SK-N-SH (cell line): ENCODE results near the gene DCLK1. TPM values are rescaled to one million over a fixed set of nuclear protein-coding genes. Genes with fewer than 3 reads are reported as not detected.

Experiments used
- CTCF ChIA-PET: fragments of 300-600, 350-600 bp; formaldehyde crosslinking; extraction: SDS; loops from one replicate; lab custom pipeline; 2021; lab: Yijun Ruan, JAX
- POLR2A ChIA-PET: fragments of 350-600 bp; sonication (Branson Sonifier 250); formaldehyde crosslinking; extraction: SDS; loops from one replicate; lab custom pipeline; 2020; ENCODE audit warnings: antibody characterized with exemption, inconsistent platforms; lab: Yijun Ruan, JAX
- DNase-seq: peaks from one replicate; pipeline ENCODE4 v3.0.0; 2012
- H2AFZ ChIP-seq: fragments of 200-600 bp; sonication (generic); 2 replicates; pipeline ENCODE4 v1.8.1; 2016; ENCODE audit warnings: antibody characterized with exemption, mild to moderate bottlenecking, low read depth
- H3F3A ChIP-seq: fragments of 200-600 bp; sonication (generic); replicated peaks from 2 replicates; pipeline ENCODE3; 2016; ENCODE audit warnings: antibody characterized with exemption, mild to moderate bottlenecking; ENCODE audit not compliant: insufficient read depth
- H3K27ac ChIP-seq, 2 experiments: fragments of 200-500 bp in 1 of 2; fragments of 200-600 bp in 1 of 2; sonication (Bioruptor generic) in 1 of 2; sonication (generic), shearing (Covaris generic) in 1 of 2; 2 replicates each; pipeline versions ENCODE4 v1.5.1 to v1.6.1; 2014 to 2016; ENCODE audit warnings: low read depth in 2 of 2, inconsistent platforms in 1 of 2, low read length in 1 of 2, mild to moderate bottlenecking in 1 of 2, mixed read lengths in 1 of 2
- H3K27me3 ChIP-seq: fragments of 200-600 bp; sonication (generic), shearing (Covaris generic); 2 replicates; pipeline ENCODE4 v1.6.1; 2016; ENCODE audit warnings: mixed run types; ENCODE audit not compliant: insufficient read depth
- H3K36me3 ChIP-seq, 2 experiments: fragments of 200-500 bp in 1 of 2; fragments of 200-600 bp in 1 of 2; sonication (Bioruptor generic) in 1 of 2; sonication (generic) in 1 of 2; replicated peaks in 1 of 2; 2 replicates each; pipeline versions ENCODE3 to v1.5.1; 2014 to 2016; ENCODE audit warnings: low read length in 1 of 2, mild to moderate bottlenecking in 1 of 2; ENCODE audit not compliant: insufficient read depth in 2 of 2, control insufficient read depth in 1 of 2
- H3K4me1 ChIP-seq, 2 experiments: fragments of 200-500 bp in 1 of 2; fragments of 200-600 bp in 1 of 2; sonication (Bioruptor generic) in 1 of 2; sonication (generic), shearing (Covaris generic) in 1 of 2; 2 replicates each; pipeline versions ENCODE4 v1.5.1 to v1.6.1; 2014 to 2016; ENCODE audit warnings: low read depth in 1 of 2, low read length in 1 of 2, mixed run types in 1 of 2; ENCODE audit not compliant: insufficient read depth in 2 of 2, control insufficient read depth in 1 of 2
- H3K4me2 ChIP-seq: fragments of 200-600 bp; sonication (generic), shearing (Covaris generic); 2 replicates; pipeline ENCODE4 v1.6.1; 2017; ENCODE audit warnings: mixed run types
- H3K4me3 ChIP-seq, 2 experiments: fragments of 200-500 bp in 1 of 2; fragments of 200-600 bp in 1 of 2; sonication (Bioruptor generic) in 1 of 2; sonication (generic), shearing (Covaris generic) in 1 of 2; 2 replicates each; pipeline versions ENCODE4 v1.5.1 to v1.8.1; 2014 to 2016; ENCODE audit warnings: low read depth in 2 of 2, inconsistent platforms in 1 of 2, low read length in 1 of 2, mild to moderate bottlenecking in 1 of 2, mixed read lengths in 1 of 2, moderate library complexity in 1 of 2
- H3K79me2 ChIP-seq: fragments of 200-600 bp; sonication (generic); 2 replicates; pipeline ENCODE4 v1.8.1; 2017; ENCODE audit warnings: mild to moderate bottlenecking; ENCODE audit not compliant: insufficient read depth
- H3K9ac ChIP-seq: fragments of 200-600 bp; sonication (generic); 2 replicates; pipeline ENCODE4 v1.6.1; 2017; ENCODE audit warnings: mixed run types
- H3K9me2 ChIP-seq: fragments of 200-600 bp; sonication (generic); 2 replicates; pipeline ENCODE4 v1.6.1; 2017; ENCODE audit warnings: mixed run types
- H3K9me3 ChIP-seq: fragments of 200-600 bp; sonication (generic); 2 replicates; pipeline ENCODE4 v1.6.1; 2017; ENCODE audit warnings: mixed run types, mild to moderate bottlenecking, moderate library complexity
- H4K20me1 ChIP-seq: fragments of 200-600 bp; sonication (generic); 2 replicates; pipeline ENCODE4 v1.6.1; 2017; ENCODE audit warnings: mild to moderate bottlenecking, mixed run types; ENCODE audit not compliant: insufficient read depth
- ELF1 ChIP-seq: IDR thresholded peaks from 2 replicates; pipeline ENCODE4 v1.4.0; 2012
- EP300 ChIP-seq, 2 experiments: IDR thresholded peaks; 2 replicates each; pipeline versions ENCODE4 v1.4.0 to v1.6.1; 2012; ENCODE audit warnings: borderline replicate concordance in 1 of 2, low read depth in 1 of 2, low read length in 1 of 2
- EZH2phosphoT487 ChIP-seq: fragments of 200-600 bp; sonication (generic); IDR thresholded peaks from 2 replicates; pipeline ENCODE4 v1.6.1; 2017; ENCODE audit warnings: low read depth, mixed run types, mild to moderate bottlenecking, antibody characterized with exemption, moderate library complexity, borderline replicate concordance
- FOSL2 ChIP-seq: IDR thresholded peaks from 2 replicates; pipeline ENCODE4 v1.4.0; 2012; ENCODE audit warnings: low read depth, mild to moderate bottlenecking, moderate library complexity, borderline replicate concordance
- FOXM1 ChIP-seq: IDR thresholded peaks from 2 replicates; pipeline ENCODE4 v1.4.0; 2012; ENCODE audit warnings: low read depth, mild to moderate bottlenecking
- IRF3 ChIP-seq: fragments of 150-350 bp; IDR thresholded peaks from 2 replicates; pipeline ENCODE4 v1.6.1; 2016; ENCODE audit warnings: mild to moderate bottlenecking, low read depth, low read length
- JUND ChIP-seq: IDR thresholded peaks from 2 replicates; pipeline ENCODE4 v1.4.0; 2012
- NRF1 ChIP-seq: IDR thresholded peaks from 2 replicates; pipeline ENCODE4 v1.6.1; 2012; ENCODE audit warnings: low read depth, mild to moderate bottlenecking, low read length
- PBX3 ChIP-seq: IDR thresholded peaks from 2 replicates; pipeline ENCODE4; 2012
- POLR2AphosphoS5 ChIP-seq: IDR thresholded peaks from 2 replicates; pipeline ENCODE4 v1.6.1; 2012; ENCODE audit warnings: low read depth, low read length
- RCOR1 ChIP-seq: fragments of 150-350 bp; IDR thresholded peaks from 2 replicates; pipeline ENCODE4 v1.6.1; 2017; ENCODE audit warnings: antibody characterized with exemption, low read length
- RFX5 ChIP-seq: IDR thresholded peaks from 2 replicates; pipeline ENCODE4 v1.6.1; 2012; ENCODE audit warnings: mild to moderate bottlenecking, improper control_type of control experiment, low read length
- SIN3A ChIP-seq: IDR thresholded peaks from 2 replicates; pipeline ENCODE4 v1.6.1; 2012; ENCODE audit warnings: low read depth, mild to moderate bottlenecking, low read length, moderate library complexity, borderline replicate concordance
- TAF1 ChIP-seq: IDR thresholded peaks from 2 replicates; pipeline ENCODE4 v1.6.1; 2012; ENCODE audit warnings: low read depth, mild to moderate bottlenecking, low read length, moderate library complexity, borderline replicate concordance
- TEAD4 ChIP-seq: IDR thresholded peaks from 2 replicates; pipeline ENCODE4 v1.4.0; 2012; ENCODE audit warnings: mild to moderate bottlenecking, borderline replicate concordance; ENCODE audit not compliant: insufficient read depth
- WGBS: methylation state at CpG from one replicate; pipeline ENCODE4 v1.1.6; 2017; ENCODE audit warnings: low lambda C conversion rate; 5-methylcytosine and 5-hydroxymethylcytosine counted together
- polyA plus RNA-seq, 3 experiments: library from polyadenylated mRNA; depleted of rRNA; stranded (reverse); fragments of >200 nt; gene quantifications; 2 replicates each; pipeline ENCODE4 v1.2.3, GENCODE V29; 2012
- TF ChIP-seq, protein P1 (sequence below): fragments of 200-600 bp; sonication (generic); IDR thresholded peaks from 2 replicates; pipeline ENCODE4 v1.6.1; 2017; ENCODE audit warnings: antibody characterized with exemption, mild to moderate bottlenecking, moderate library complexity

DCLK1 gene
- polyA plus RNA-seq, 1 of the 3 experiments (the other 2 are of a cell fraction): 1.1 TPM

GRCh38 chr13:36108342-36108741 is 22.8 kb downstream of the DCLK1 start:
- POLR2A ChIA-PET: no interaction called here
- Histone ChIP-seq H3K4me2 (no peak overlapping the region), H3K9me2 (no peaks in the 10 kb centered on the region; the same call in 1 of the 2 replicates), H3K9ac (no peak overlapping the region), H3K4me1 (no peaks in the 10 kb centered on the region; a peak in 1 of 4 replicates), H3K9me3 (no peaks in the 10 kb centered on the region), H3K4me3 (no peak overlapping the region), H3F3A (peaks cover 8% of the 10 kb centered on the region), H3K36me3 (peaks cover 0 to 21% of the 10 kb centered on the region in 2 experiments)
- CTCF ChIA-PET: interaction anchor here (0.7 to 1.8 kb wide), 2 partner anchors 23 to 129 kb away, joined by 3 to 7 read pairs; no protein-coding TSS in a partner anchor
- no peak for DNase-seq
- TF ChIP-seq, protein P1, sequence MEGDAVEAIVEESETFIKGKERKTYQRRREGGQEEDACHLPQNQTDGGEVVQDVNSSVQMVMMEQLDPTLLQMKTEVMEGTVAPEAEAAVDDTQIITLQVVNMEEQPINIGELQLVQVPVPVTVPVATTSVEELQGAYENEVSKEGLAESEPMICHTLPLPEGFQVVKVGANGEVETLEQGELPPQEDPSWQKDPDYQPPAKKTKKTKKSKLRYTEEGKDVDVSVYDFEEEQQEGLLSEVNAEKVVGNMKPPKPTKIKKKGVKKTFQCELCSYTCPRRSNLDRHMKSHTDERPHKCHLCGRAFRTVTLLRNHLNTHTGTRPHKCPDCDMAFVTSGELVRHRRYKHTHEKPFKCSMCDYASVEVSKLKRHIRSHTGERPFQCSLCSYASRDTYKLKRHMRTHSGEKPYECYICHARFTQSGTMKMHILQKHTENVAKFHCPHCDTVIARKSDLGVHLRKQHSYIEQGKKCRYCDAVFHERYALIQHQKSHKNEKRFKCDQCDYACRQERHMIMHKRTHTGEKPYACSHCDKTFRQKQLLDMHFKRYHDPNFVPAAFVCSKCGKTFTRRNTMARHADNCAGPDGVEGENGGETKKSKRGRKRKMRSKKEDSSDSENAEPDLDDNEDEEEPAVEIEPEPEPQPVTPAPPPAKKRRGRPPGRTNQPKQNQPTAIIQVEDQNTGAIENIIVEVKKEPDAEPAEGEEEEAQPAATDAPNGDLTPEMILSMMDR: no peak
- TF ChIP-seq ELF1 (no peak), RFX5 (no peak), PBX3 (no peak), EZH2phosphoT487 (no peak), FOXM1 (no peak), SIN3A (no peak), JUND (no peak), FOSL2 (no peak), POLR2AphosphoS5 (no peak), NRF1 (no peak), EP300 (IDR thresholded peaks at IDR 0.05; ENCODE audit: borderline replicate concordance in 1 of 2, low read depth in 1 of 2, low read length in 1 of 2) (no peak), TAF1 (no peak), IRF3 (no peak), TEAD4 (no peak), RCOR1 (no peak)
- TF ChIP-seq, all 33 proteins: peak for 0
- Histone ChIP-seq H3K27ac (no peak overlapping the region), H4K20me1 (no peaks in the 10 kb centered on the region), H3K27me3 (no peaks in the 10 kb centered on the region), H3K79me2 (no peaks in the 10 kb centered on the region), H2AFZ (no peak overlapping the region)
- 60% methylated on average over 7 of the region's 7 CpGs for WGBS
